Stimulated activated CD8-positive, alpha-beta memory T cell treated with anti-CD3 and anti-CD28 coated beads, Interleukin-4, amount 100 ng/mL, for 24 hours (primary cell): ENCODE measurements around the gene SLC25A23.

Source experiments
- DNase-seq: peaks from one replicate; pipeline ENCODE4 v3.0.0-alpha.2; 2020; ENCODE audit warnings: low read depth

Gene SLC25A23

GRCh38 chr19:6424939-6425731 is 34.5 kb downstream of the SLC25A23 start:
- DNase-seq, result peak; percentile 98

GRCh38 chr19:6424195-6424938 is 35.2 kb downstream of the SLC25A23 start, which contains the start of gene KHSRP:
Gene KHSRP, minus strand, starts transcription at chr19:6424811. Its CDS starts 110 bp downstream, at chr19:6424701.
- DNase-seq, result no peak

DNA sequence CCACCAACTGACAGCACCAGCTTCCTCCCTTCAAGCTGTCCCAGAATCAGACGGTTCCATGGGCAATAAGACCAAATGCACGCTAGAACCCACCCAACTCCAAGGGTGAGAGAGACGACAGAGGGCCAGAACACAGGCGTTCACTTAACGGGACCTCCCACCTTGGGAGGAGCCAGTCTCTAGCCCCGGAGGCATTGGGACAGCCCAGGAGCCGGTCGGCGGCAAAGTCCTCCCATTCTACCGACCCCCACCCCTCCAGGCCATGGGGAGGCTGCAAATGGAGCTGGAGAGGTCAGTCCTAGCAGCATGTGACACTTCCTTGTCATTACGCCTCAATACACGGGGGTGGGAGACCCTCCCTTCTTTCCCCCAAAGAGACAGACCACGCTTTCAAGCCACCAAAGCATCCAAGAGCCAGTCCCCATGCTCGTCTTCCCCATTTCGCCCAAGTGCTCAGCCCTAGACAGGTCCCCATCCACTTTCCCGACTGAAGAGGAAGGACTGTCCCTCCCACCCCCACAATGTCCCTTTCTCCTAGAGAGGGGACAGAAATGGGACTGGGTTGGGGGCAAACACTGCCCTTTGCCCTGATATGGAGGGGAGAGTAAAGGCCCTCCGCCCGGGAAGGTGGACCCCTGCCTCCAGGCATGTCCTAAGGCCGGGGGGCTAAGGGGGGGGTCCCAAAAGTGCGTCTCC is 35.9 kb downstream of the SLC25A23 start:
- peak; percentile 26 for DNase-seq

DNA sequence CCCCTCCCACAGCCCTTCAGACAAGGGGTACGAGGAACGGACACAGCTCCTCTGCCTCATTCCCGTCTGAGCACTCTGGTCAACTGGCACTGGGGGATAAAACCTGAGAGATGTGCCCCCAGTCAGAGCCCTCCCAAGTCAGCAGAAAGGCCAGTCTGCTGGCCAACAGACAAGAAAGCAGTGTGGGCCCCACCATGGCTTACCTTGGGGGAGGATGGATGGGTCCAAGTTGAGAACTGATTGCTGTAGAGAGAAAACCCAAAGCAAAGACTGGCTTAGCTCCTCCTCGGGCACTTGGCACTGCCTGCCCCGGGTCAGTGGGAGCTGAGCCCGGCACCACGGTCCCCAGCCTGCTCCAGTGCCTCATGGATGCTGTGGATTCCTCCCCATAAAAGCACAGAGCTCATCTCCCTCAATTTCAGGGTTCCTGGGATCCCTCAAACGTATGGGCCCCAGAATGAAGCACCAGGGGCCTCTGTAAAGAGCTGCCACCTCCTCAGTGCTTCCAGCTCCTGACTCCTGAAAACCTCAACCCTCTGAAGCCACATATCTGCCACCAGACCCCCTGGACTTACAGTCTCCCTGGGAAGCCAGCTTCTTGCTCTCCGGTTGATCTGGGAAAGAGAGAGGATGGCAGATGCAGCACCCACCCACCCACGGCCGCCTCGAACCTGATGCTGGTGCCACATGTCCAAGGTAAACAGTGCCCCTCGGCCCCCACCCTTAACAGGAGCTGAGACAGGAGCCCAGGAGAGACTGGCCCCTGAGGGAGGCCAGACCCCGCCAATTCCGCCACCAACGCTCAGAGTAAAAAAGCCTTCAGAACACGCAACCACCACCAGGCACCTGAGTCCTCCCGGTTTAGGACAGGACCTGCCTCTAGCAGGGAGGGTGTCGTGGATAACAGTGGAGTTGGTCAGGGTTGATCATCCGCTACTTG is 38.2 kb downstream of the SLC25A23 start:
- no peak for DNase-seq

DNA sequence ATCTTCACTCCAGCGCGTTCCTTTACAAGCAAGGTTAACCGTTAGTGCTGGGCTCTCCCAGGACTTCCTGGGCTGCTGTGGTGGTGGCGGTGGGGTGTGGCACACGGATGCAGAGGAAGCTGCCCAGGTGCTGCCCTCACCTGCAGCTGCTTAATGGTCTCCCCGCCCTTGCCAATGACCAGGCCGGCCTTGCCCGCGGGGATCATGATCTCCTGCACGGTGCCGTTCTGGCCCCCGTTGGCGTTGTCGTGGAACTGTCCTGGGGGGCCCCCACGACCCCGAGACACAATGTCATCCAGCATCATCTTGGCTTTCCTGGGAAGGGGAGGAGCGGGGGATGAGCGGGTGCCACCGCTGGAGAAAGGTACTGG is 41.0 kb downstream of the SLC25A23 start:
- DNase-seq, result no peak

GRCh38 chr19:6417713-6418561 is 41.7 kb downstream of the SLC25A23 start:
- DNase-seq, result no peak

GRCh38 chr19:6416658-6417405 is 42.8 kb downstream of the SLC25A23 start:
- no peak for DNase-seq

- no peak for DNase-seq
Measured at GRCh38 chr19:6415591-6416190, 43.9 kb downstream of the SLC25A23 start.

GRCh38 chr19:6414793-6415590 is 44.6 kb downstream of the SLC25A23 start:
- no peak for DNase-seq

GRCh38 chr19:6413721-6414643 is 45.6 kb downstream of the SLC25A23 start:
- DNase-seq, result no peak

GRCh38 chr19:6413291-6413690 is 46.3 kb downstream of the SLC25A23 start:
- no peak for DNase-seq

- DNase-seq, result peak; percentile 20
Measured at GRCh38 chr19:6412447-6413091, 47.0 kb downstream of the SLC25A23 start.

- DNase-seq, result no peak
Measured at GRCh38 chr19:6412061-6412446, 47.5 kb downstream of the SLC25A23 start.

GRCh38 chr19:6409346-6409745 is 50.2 kb downstream of the SLC25A23 start:
- no peak for DNase-seq

DNA sequence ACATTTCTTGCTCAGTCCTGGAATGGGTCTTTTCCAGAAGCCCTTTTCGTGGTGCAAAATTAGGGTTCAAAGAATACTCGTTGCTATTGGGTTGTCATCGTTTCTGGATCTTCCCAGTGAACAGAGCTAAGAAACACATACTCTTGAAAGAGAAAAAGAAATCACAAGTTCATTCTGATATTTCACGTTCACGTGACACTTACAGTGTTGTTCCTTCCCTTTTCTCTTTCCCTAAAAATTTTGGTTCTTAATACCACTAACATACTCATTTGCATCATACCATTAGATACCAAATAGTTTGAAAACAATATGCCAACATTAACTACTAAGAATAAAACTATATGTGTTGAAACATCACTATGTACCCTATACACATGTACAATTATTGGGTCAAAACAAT is 53.2 kb downstream of the SLC25A23 start:
- DNase-seq, result no peak

DNA sequence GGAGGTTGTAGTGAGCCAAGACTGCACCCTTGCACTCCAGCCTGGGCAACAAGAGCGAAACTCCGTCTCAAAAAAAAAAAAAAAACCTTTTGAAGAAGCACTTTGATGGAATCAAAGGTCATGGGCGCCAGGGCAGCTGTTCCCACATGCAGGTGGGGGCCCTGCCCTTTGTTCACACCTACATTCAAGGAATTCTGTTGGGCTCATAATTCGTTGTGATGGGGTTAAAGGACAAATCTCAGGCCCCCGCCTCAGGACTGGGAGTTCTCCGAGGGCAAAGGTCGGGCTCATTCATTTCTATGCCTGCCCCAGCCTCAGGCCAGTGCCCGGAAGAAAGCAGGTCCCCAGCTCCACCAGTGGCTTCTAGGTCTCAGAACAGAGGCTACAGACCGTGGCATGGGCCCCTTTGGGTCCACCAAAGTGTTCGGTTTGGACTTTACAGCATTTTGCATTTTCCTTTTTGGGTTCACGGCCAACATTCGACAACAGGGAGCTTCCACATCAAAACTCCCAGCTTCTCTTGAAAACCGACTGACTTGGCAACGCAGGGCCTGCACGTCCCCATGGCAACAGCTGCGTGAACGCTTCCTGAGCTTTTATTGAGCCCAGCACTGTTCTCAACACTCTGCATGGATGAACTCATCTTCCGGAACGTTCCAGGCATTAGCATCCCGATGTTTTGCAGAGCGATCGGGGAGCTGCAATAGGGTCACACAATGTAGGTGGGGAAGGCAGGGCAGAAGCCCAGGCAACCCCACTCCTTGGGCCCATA is 56.6 kb downstream of the SLC25A23 start:
- no peak for DNase-seq
